ENCODE measurements around the gene PRR16.
"Not testable (repeated sequence)": the region's sequence is repeated elsewhere in the genome, so short reads cannot be mapped to it uniquely, and the experiment has no call there.

The PRR16 gene

DNA sequence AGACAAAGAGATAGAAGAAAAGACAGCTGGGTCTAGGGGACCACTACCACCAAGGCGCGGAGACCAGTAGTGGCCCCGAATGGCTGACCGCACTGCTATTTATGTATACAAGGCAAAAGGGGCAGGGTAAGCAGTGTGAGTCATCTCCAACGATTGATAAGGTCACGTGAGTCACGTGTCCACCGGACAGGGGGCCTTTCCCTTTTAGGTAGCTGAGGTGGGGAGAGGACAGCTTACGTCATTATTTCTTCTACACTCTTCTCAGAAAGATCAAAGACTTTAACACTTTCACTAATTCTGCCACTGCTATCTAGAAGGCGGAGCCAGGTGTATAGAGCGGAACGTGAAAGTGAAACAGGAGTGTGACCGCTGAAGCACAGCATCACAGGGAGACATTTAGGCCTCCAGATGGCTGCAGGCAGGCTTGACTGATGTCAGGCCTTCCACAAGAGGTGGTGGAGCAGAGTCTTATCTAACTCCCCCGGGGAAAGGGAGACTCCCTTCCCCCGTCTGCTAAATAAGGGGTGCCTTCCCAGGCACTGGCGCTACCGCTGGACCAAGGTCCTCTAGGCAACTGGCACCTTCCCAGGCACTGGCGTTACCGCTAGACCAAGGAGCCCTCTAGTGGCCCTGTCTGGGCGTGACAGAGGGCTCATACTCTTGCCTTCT is 6.1 kb upstream of the PRR16 start:
- Histone ChIP-seq H3K27me3 (ENCODE audit: control insufficient read depth, insufficient read depth, low read length) (no peaks in the 10 kb centered on the region), H3K4me3 (ENCODE audit: low read depth, low read length) (peak overlapping the region; percentile 43), H3K4me1 (no peaks in the 10 kb centered on the region), H3K9ac (no peak overlapping the region), H3K79me2 (no peaks in the 10 kb centered on the region), H2AFZ (peak overlapping the region; percentile 50), H3K36me3 (ENCODE audit: control insufficient read depth, insufficient read depth, low read length) (no peaks in the 10 kb centered on the region), H3K4me2 (ENCODE audit: low read length) (peak overlapping the region; percentile 55), H3K9me3 (ENCODE audit: control insufficient read depth, low read length) (no peaks in the 10 kb centered on the region), H3K27ac (no peak overlapping the region)
- peak; percentile 51 for TF ChIP-seq CTCF (IDR thresholded peaks at IDR 0.05)

- not testable (repeated sequence) for H3K27ac ChIP-seq; H3K36me3 ChIP-seq (ENCODE audit: control insufficient read depth, insufficient read depth, low read length); H3K4me3 ChIP-seq (ENCODE audit: low read depth, low read length); H3K27me3 ChIP-seq (ENCODE audit: control insufficient read depth, insufficient read depth, low read length); H3K4me1 ChIP-seq; H2AFZ ChIP-seq; H3K9me3 ChIP-seq (ENCODE audit: control insufficient read depth, low read length); H3K9ac ChIP-seq; H3K4me2 ChIP-seq (ENCODE audit: low read length); H3K79me2 ChIP-seq
Observed at GRCh38 chr5:120458508-120458847, 5.6 kb upstream of the PRR16 start.

DNA sequence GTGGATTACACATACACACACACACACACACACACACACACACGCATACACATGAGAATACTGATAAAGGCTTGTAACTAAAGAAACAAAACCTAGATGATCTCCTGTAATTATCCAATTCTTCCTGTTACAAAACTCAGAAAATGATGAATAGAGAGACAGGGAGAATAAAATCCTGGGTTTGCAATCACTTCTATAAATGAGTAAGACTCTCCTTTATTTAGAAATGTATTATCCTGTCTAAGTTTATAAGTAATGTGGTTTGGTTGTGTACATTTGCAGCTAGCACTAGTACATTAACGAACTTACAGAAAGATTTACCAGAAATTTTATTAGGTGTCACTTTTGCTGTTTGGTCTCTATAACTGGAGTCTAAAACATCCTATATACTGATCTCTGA is 2.8 kb upstream of the PRR16 start:
- no peaks in the 10 kb centered on the region for H3K9me3 ChIP-seq (ENCODE audit: control insufficient read depth, low read length)
- no peak overlapping the region for H2AFZ ChIP-seq
- H3K4me1 ChIP-seq: no peaks in the 10 kb centered on the region
- no peaks in the 10 kb centered on the region for H3K27me3 ChIP-seq (ENCODE audit: control insufficient read depth, insufficient read depth, low read length)
- no peak overlapping the region for H3K9ac ChIP-seq
- no peak overlapping the region for H3K4me2 ChIP-seq (ENCODE audit: low read length)
- no peak overlapping the region for H3K4me3 ChIP-seq (ENCODE audit: low read depth, low read length)
- H3K79me2 ChIP-seq: no peaks in the 10 kb centered on the region
- no peaks in the 10 kb centered on the region for H3K36me3 ChIP-seq (ENCODE audit: control insufficient read depth, insufficient read depth, low read length)
- H3K27ac ChIP-seq: no peak overlapping the region
- TF ChIP-seq CTCF (IDR thresholded peaks at IDR 0.05): no peak

DNA sequence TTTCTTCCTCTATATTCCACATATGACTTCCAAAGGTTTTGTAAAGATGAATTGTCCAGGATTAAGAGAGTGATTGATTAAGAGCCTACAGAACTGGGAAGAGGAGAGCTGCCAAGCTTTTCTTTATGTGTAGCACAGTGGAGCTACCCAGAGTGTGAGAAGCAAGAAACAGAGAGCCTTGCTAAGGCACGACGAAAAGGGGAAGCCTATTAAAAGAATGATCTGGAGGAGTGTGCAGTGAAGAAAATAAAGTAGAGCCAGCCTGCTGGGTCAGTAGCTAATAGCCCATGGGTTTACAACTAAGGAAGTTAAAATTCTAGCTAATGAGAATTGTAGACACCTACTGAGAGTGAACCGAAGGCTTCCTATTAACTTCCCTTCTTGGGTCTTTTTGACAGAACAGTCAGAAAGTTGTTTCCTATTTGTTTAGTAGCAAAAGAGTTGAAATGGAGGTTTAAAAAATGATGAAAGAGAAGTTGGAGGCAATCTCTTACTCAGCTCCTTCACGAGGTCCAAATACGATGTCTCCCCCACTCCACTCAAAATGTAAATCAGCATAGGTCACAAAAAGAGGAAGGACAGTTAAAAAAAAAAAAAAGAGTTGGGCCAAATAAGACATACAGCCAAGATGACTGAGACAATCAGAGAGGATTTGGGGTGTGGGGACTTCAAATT is 957 bp upstream of the PRR16 start:
- H2AFZ ChIP-seq: no peak overlapping the region
- no peaks in the 10 kb centered on the region for H3K9me3 ChIP-seq (ENCODE audit: control insufficient read depth, low read length)
- H3K27me3 ChIP-seq (ENCODE audit: control insufficient read depth, insufficient read depth, low read length): no peaks in the 10 kb centered on the region
- no peaks in the 10 kb centered on the region for H3K79me2 ChIP-seq
- H3K9ac ChIP-seq: no peak overlapping the region
- no peak overlapping the region for H3K4me2 ChIP-seq (ENCODE audit: low read length)
- no peak for TF ChIP-seq CTCF (IDR thresholded peaks at IDR 0.05)
- H3K4me3 ChIP-seq (ENCODE audit: low read depth, low read length): no peak overlapping the region
- no peaks in the 10 kb centered on the region for H3K36me3 ChIP-seq (ENCODE audit: control insufficient read depth, insufficient read depth, low read length)
- no peaks in the 10 kb centered on the region for H3K4me1 ChIP-seq
- H3K27ac ChIP-seq: no peak overlapping the region

DNA sequence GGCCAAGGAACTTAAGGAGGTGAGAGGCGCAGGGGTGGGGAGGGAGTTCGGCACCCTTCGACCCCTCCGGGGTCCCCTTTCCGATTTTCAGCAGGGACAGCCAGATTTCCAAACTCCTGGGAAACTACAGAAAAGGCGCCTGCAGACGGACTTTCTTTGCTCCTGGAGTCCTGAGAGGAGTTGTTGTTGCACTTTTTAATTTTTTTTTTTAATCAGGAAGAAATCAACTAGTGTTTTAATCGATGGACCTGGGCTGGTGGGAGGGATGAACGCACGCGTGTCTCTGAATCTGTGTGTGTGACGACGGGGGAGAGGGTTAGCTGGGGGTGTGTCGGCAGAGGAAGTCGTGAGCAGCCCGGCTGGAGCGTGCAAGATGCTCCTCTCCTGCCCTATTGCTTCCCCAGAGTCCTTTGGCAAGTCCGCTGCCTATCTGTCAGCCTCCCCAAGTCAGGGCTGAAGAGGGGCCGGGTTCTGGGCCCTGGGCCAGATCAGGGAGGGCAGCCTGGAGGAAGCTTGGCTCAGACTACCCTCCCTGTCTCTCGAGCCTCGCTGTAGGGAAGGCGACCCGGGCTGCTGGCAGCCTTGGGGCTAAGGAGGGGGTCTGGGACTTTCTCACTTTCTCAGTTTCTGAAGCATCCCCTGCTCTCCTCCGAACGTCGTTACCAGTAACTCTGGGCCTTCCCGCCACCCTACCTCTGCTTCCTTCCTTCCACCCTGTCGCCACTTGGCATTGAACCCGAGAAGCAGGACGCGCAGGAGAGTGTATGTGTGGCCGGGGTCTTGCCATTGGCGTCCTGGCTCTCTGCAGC is 731 bp downstream of the PRR16 start:
- Histone ChIP-seq H3K79me2 (no peaks in the 10 kb centered on the region), H3K27ac (no peak overlapping the region), H3K4me1 (no peaks in the 10 kb centered on the region), H3K9ac (no peak overlapping the region), H3K9me3 (ENCODE audit: control insufficient read depth, low read length) (no peaks in the 10 kb centered on the region), H3K27me3 (ENCODE audit: control insufficient read depth, insufficient read depth, low read length) (no peaks in the 10 kb centered on the region), H2AFZ (peak overlapping the region; percentile 21), H3K36me3 (ENCODE audit: control insufficient read depth, insufficient read depth, low read length) (no peaks in the 10 kb centered on the region), H3K4me2 (ENCODE audit: low read length) (peak overlapping the region; percentile 86), H3K4me3 (ENCODE audit: low read depth, low read length) (peak overlapping the region; percentile 51)
- no peak for TF ChIP-seq CTCF (IDR thresholded peaks at IDR 0.05)

Data from parathyroid adenoma (tissue), 2 donors.